Inflammatory macrophage (primary cell): ENCODE results near the gene PCSK4.
"Not testable (repeated sequence)": the region's sequence is repeated elsewhere in the genome, so short reads cannot be mapped to it uniquely, and the experiment has no call there.

Source experiments
- DNase-seq, 2 donors: peaks; one replicate each; pipeline ENCODE4 v3.0.0-alpha.2; 2020 to 2022

PCSK4 gene

GRCh38 chr19:1486720-1487575, 3.2 kb downstream of the PCSK4 start:
- no peak for DNase-seq

GRCh38 chr19:1483979-1484428, 6.1 kb downstream of the PCSK4 start:
- DNase-seq: no peak

- no peak for DNase-seq
Observed at GRCh38 chr19:1483131-1483978, 6.8 kb downstream of the PCSK4 start.

- no peak for DNase-seq
Observed at GRCh38 chr19:1482361-1483130, 7.6 kb downstream of the PCSK4 start.

GRCh38 chr19:1481893-1482360, 8.2 kb downstream of the PCSK4 start:
- no peak for DNase-seq

GRCh38 chr19:1481224-1481892, 8.8 kb downstream of the PCSK4 start:
- DNase-seq: no peak

- peak; percentile 97 for DNase-seq
Observed at GRCh38 chr19:1478934-1479707, 11.0 kb downstream of the PCSK4 start, which contains the start of gene C19orf25. Gene C19orf25 (minus strand): TSS chr19:1479215. CDS start chr19:1478903, 312 bp downstream.

- DNase-seq: not testable (repeated sequence)
Observed at GRCh38 chr19:1477056-1477455, 13.1 kb downstream of the PCSK4 start.

- no peak for DNase-seq
Observed at GRCh38 chr19:1475751-1476437, 14.3 kb downstream of the PCSK4 start.

- DNase-seq: no peak
Observed at GRCh38 chr19:1474765-1475351, 15.3 kb downstream of the PCSK4 start.

- no peak for DNase-seq
Observed at GRCh38 chr19:1474011-1474764, 16.0 kb downstream of the PCSK4 start.

GRCh38 chr19:1473085-1473851, 16.9 kb downstream of the PCSK4 start:
- no peak for DNase-seq

- DNase-seq: no peak
Observed at GRCh38 chr19:1472231-1473084, 17.7 kb downstream of the PCSK4 start.

GRCh38 chr19:1471515-1472160, 18.5 kb downstream of the PCSK4 start:
- peak in 1 of 2 donors; percentile 63 for DNase-seq

GRCh38 chr19:1471010-1471514, 19.1 kb downstream of the PCSK4 start:
- no peak for DNase-seq

GRCh38 chr19:1470305-1471009, 19.7 kb downstream of the PCSK4 start:
- no peak for DNase-seq
